HG03520 (cell line): ENCODE data around the gene MCTP1.
"Not testable (repeated sequence)": the region's sequence is repeated elsewhere in the genome, so short reads cannot be mapped to it uniquely, and the experiment has no call there.

Experiments used
- ATAC-seq: cut with Tn5 transposase; IDR thresholded peaks from one replicate; pipeline ENCODE4 v1.9.1; 2021; ENCODE audit warnings: mild to moderate bottlenecking, moderate library complexity; ENCODE audit not compliant: unreplicated experiment

The MCTP1 gene

GRCh38 chr5:94891972-94892371 lies 392.9 kb downstream of the MCTP1 start:
- ATAC-seq = no peak

DNA sequence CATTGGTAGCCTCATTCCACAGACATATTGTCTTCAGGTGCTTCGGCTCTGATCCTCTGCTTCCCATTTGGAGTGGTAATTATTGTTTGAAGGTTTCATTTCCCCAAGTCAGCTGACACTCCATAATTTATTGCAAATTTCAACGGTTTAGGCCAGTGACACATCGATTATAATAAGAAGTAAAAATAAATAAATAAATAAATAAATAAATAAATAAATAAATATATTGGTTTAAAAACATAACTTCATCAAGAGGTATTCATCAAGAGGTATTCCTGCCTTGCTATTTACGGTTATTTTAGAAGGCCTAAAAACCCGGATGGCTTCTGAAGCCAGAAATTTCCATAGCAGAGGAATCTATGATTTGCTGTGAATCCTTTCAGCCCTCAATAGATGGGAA lies 393.3 kb downstream of the MCTP1 start:
- no peak for ATAC-seq

DNA sequence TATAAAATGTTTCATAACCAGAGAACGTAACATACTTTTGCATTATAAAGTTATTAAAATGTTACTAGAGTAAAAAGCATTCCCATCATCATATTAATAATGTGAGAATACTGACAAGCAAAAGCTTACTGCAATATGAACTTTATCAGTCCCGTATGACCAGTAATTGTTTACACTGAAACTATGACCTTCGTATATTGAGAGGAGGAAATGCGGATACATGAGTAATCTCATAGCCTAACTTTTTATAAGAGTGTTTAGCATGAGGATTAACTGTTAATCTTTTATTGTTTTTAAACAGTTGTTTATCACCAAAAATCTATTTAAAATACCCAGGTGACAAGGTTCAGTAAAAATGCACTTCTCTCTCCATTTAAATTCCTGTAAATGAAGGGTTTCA lies 394.0 kb downstream of the MCTP1 start:
- ATAC-seq = no peak

- ATAC-seq = no peak
Observed at GRCh38 chr5:94888674-94889073, 396.2 kb downstream of the MCTP1 start.

DNA sequence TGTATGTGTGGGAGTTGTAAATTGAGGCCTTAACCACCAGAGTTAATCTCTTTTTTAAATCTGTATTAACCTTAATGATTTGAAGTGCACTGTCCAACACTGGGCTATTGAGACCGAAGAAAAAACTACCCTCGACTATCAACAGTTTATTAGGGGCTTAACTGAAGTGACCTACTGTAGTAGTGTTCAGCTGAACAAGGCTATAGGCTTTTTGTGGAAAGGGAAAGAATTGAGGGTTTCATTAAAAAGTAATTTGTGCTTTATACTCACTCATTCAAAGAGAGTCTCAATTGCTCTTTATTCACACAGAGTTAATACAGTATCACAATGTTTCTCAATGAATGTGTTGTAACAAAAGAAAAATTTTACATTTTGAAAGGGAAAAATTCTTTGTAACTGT lies 399.0 kb downstream of the MCTP1 start:
- no peak for ATAC-seq

- ATAC-seq = no peak
Observed at GRCh38 chr5:94884311-94884710, 400.6 kb downstream of the MCTP1 start.

DNA sequence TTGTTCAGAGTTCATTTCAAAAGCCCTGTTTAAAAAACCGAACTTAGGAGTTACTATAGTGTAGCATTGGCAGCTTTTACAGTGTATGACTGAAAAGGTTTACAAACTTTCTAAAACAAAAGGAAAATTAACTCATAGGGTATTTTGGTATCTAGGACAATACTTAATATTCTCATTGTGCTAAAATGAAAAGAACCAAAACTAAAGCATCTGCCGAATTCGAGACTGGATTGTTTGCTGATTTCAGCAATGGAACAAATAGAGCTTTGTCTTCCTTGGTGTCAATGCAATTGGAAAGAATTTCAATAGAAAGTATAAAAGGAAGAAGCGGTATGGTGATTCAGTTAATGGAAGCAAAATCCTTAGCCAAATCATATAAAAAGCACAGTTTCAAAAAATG lies 412.4 kb downstream of the MCTP1 start:
- ATAC-seq = no peak

- no peak for ATAC-seq
Observed at GRCh38 chr5:94870511-94871183, 414.2 kb downstream of the MCTP1 start.

GRCh38 chr5:94869921-94870320 lies 415.0 kb downstream of the MCTP1 start:
- ATAC-seq = no peak

- ATAC-seq = no peak
Observed at GRCh38 chr5:94863951-94864350, 420.9 kb downstream of the MCTP1 start.

- no peak for ATAC-seq
Observed at GRCh38 chr5:94857111-94857510, 427.8 kb downstream of the MCTP1 start.

- ATAC-seq = no peak
Observed at GRCh38 chr5:94856257-94856800, 428.6 kb downstream of the MCTP1 start.

DNA sequence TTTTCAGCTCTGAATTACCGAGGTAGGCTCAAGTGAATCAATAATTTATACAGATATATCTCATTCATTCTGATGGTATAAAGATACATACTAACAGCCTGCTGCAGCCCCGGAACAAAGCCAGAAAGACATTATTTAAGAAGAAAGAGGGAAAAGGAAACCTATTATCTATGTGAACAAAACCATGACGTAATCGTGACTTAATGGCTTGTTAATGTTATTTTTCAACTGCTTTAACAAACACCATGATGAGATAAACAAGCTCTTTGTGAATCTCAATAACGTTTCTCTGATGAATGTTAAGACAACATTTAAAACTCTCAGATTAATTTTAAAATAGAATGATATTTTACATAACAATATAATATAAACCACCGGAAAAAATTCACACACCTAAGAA lies 429.4 kb downstream of the MCTP1 start:
- ATAC-seq = no peak

DNA sequence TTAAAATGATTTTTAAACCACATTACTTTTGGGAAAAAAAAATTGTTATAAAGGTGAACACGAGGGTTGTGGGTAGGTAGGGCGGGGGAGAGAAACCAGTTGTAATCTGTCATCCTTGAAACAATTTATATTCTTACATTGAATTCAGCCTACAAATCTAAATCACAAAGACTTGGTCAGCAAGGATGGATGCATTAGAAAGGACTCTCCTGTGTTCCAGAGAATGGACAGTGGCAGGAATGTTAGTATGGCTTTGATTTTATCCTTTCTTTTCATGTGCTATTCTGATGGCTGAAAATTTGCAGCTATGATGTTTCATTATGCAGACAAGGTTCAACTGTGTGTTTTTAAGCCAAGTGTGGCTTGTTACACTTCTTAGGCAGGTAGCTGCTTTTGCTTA lies 431.8 kb downstream of the MCTP1 start:
- no peak for ATAC-seq

DNA sequence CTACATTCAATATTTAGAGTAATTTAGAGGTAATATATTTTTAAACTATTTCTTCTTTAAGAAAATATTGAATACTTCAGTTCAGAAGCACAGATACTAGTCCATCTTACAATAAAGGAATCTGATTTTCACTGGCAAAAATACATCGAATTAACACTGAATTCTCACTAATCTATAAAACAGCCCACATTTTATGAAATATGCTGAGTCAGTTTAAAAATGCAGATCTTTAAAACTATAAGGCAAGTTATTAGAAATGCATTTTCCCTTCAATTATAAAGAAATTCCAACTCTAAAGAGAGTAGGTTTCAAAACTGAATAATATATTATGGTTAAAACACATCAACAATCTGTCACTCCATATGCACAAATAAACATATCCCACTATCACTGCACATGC lies 433.9 kb downstream of the MCTP1 start:
- ATAC-seq = no peak

DNA sequence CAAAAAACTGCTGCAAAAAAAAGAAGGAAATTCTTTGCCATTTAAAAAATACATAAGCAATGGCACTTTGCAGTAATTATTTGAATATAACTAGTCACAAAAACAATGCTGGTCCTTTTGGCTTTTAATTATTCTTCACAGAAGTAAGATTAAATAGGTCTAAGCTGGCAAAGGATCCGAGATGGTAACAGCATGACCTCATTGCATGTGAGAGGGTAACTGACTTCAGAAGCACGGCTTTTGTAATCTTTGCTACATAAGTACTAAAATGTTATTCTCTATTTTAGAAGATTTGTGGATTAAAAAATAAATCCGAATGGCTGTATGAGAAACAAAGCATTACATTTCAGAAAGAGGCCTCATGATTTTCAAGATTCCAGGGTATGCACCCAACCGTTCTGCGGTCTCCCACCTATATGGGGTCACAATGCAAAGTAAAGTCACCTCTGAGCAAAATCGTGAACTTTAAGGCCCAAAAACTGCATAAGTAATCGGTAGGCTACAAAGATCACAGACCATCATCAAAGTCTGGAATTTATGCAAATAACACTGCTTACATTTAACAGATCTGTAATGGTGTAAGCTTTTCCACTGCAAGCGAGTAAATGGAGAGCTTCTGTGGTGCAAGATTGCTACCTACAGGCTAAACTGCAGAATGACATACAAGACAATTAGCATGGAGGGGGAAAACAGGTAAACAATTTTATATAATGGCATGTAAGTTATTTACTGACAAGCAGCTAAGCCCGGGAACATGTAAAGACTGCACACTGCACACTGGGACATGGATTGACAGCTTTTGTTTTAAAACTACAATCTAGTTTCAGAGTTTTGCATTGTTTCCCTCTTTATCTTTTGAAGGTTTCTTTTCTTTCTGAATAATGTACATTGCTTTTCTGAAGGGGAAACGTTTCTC lies 434.8 kb downstream of the MCTP1 start:
- peak; percentile 94 for ATAC-seq

DNA sequence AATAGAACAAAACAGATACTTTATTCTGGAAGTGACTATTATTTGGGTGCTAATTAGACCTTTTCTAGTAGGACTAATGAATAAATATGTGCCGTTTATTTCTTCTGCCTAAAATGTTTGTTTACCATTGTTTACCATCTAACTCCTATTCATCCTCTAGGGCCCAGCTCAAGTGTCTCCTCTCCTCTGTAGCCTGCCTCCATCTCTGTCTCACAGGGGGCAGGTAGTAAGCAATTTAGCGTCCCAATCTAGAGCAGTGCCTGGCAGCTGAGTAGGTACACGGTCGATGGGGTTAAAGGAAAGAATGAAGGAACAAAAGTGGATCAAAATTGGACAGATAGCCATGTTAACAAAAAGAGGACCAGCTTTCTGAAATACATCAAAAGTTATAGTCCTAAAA lies 435.6 kb downstream of the MCTP1 start:
- no peak for ATAC-seq

- no peak for ATAC-seq
Observed at GRCh38 chr5:94847726-94848125, 437.2 kb downstream of the MCTP1 start.

GRCh38 chr5:94847019-94847418 lies 437.9 kb downstream of the MCTP1 start:
- no peak for ATAC-seq

DNA sequence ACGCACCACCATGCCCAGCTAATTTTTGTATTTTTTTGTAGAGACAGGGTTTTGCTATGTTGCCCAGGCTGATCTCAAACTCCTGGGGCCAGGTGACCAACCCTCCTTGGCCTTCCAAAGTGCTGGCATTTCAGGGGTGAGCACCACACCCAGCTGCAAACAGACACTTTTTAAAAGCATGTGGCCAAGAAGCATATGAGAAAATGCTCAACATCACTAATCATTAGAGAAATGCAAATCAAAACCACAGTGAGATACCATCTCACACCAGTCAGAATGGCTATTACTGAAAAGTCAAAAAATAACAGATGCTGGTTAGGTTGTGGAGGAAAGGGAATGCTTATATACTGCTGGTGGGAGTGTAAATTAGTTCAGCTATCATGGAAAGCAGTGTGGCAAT lies 439.2 kb downstream of the MCTP1 start:
- ATAC-seq = not testable (repeated sequence)

GRCh38 chr5:94841598-94842322 lies 443.1 kb downstream of the MCTP1 start:
- no peak for ATAC-seq
